Endothelial cell of umbilical vein (primary cell): ENCODE results near the gene EHMT1. TPM values are rescaled to one million over a fixed set of nuclear protein-coding genes. Genes with fewer than 3 reads are reported as not detected.

ENCODE experiments used
- BruUV-seq: library from RNA; stranded (reverse); fragments of 400-500 nt; replicated peaks from 2 replicates; lab custom pipeline; 2021; lab: Mats Ljungman, UMichigan
- CTCF ChIA-PET: fragments of 300-600, 350-600 bp; sonication (Branson Sonifier 250); formaldehyde crosslinking; loops from one replicate; lab custom pipeline; 2021; ENCODE audit warnings: antibody characterized with exemption, inconsistent platforms; lab: Charles Lee
- POLR2A ChIA-PET: fragments of 300-600, 350-600 bp; sonication (Branson Sonifier 250); formaldehyde crosslinking; loops from one replicate; lab custom pipeline; 2021; ENCODE audit warnings: antibody characterized with exemption, inconsistent platforms; lab: Charles Lee
- DNase-seq: peaks from one replicate; pipeline ENCODE4 v3.0.0-alpha.2; 2011; ENCODE audit warnings: low read depth, low spot score
- FAIRE-seq: peaks from 2 replicates; lab custom pipeline; 2011; peaks lifted over from hg19 to GRCh38; lab: Jason Lieb, UNC
- H2AFZ ChIP-seq: 2 replicates; pipeline ENCODE4 v1.6.0; 2012; ENCODE audit warnings: low read depth, low read length, control low read depth, inconsistent platforms
- H3K27ac ChIP-seq: 2 replicates; pipeline ENCODE4 v1.5.1; 2011; ENCODE audit warnings: low read depth, mild to moderate bottlenecking, control low read depth, low read length, moderate library complexity; ENCODE audit not compliant: insufficient read depth
- H3K27me3 ChIP-seq, 2 experiments: 2 replicates each; pipeline versions ENCODE4 v1.6.0 to v1.6.1; 2011; ENCODE audit warnings: low read length in 2 of 2, mixed read lengths in 1 of 2; ENCODE audit not compliant: control insufficient read depth in 2 of 2, insufficient read depth in 2 of 2
- H3K36me3 ChIP-seq, 2 experiments: 2 replicates in 1 of 2; 3 replicates in 1 of 2; pipeline ENCODE4 v1.5.1; 2011; ENCODE audit warnings: low read length in 2 of 2, mild to moderate bottlenecking in 1 of 2, moderate library complexity in 1 of 2; ENCODE audit not compliant: control insufficient read depth in 2 of 2, insufficient read depth in 2 of 2; ENCODE audit errors: extremely low read depth in 1 of 2
- H3K4me1 ChIP-seq: 3 replicates; pipeline ENCODE4 v1.5.1; 2011; ENCODE audit warnings: mild to moderate bottlenecking, low read length; ENCODE audit not compliant: control insufficient read depth, insufficient read depth; ENCODE audit errors: extremely low read depth
- H3K4me2 ChIP-seq: 2 replicates; pipeline ENCODE4 v1.6.1; 2011; ENCODE audit warnings: low read length, control low read depth, mixed read lengths; ENCODE audit not compliant: insufficient read depth
- H3K4me3 ChIP-seq, 3 experiments: fragments of 200-600 bp in 1 of 3; sonication (generic), shearing (Covaris generic) in 1 of 3; replicated peaks in 1 of 3; 2 replicates each; pipeline ENCODE4 v1.5.1; 2011 to 2016; ENCODE audit warnings: control low read depth in 3 of 3, low read length in 3 of 3, mild to moderate bottlenecking in 2 of 3, inconsistent platforms in 1 of 3, low read depth in 1 of 3, moderate library complexity in 1 of 3; ENCODE audit not compliant: insufficient read depth in 1 of 3
- H3K79me2 ChIP-seq: 2 replicates; pipeline ENCODE4 v1.6.0; 2012; ENCODE audit warnings: low read length, inconsistent platforms; ENCODE audit not compliant: control insufficient read depth, insufficient read depth
- H3K9ac ChIP-seq: replicated peaks from 2 replicates; pipeline ENCODE3; 2011; ENCODE audit warnings: low read length, control low read depth; ENCODE audit not compliant: insufficient read depth; ENCODE audit errors: extremely low read depth
- H3K9me1 ChIP-seq: replicated peaks from 3 replicates; pipeline ENCODE4 v1.6.0; 2011; ENCODE audit warnings: mild to moderate bottlenecking, low read length; ENCODE audit not compliant: control insufficient read depth, insufficient read depth; ENCODE audit errors: extremely low read depth
- H3K9me3 ChIP-seq: replicated peaks from 2 replicates; pipeline ENCODE4 v1.5.1; 2012; ENCODE audit warnings: low read length, inconsistent platforms; ENCODE audit not compliant: control insufficient read depth, insufficient read depth
- H4K20me1 ChIP-seq: replicated peaks from 2 replicates; pipeline ENCODE3; 2011; ENCODE audit warnings: mild to moderate bottlenecking, low read length; ENCODE audit not compliant: control insufficient read depth, insufficient read depth; ENCODE audit errors: extremely low read depth
- EZH2 ChIP-seq: IDR thresholded peaks from 2 replicates; pipeline ENCODE4 v1.6.1; 2012; ENCODE audit warnings: borderline replicate concordance, low read depth, mild to moderate bottlenecking, moderate library complexity, low read length, inconsistent platforms; ENCODE audit not compliant: severe bottlenecking
- FOS ChIP-seq: IDR thresholded peaks from 2 replicates; pipeline ENCODE4 v1.6.1; 2011; ENCODE audit warnings: mild to moderate bottlenecking, low read length, moderate library complexity, borderline replicate concordance; ENCODE audit not compliant: insufficient read depth
- GATA2 ChIP-seq: IDR thresholded peaks from 2 replicates; pipeline ENCODE4 v1.7.0; 2011; ENCODE audit warnings: low read depth, mild to moderate bottlenecking, moderate library complexity, mixed read lengths, low read length; ENCODE audit not compliant: insufficient read length, insufficient read depth
- JUN ChIP-seq: IDR thresholded peaks from 2 replicates; pipeline ENCODE4 v1.6.1; 2011; ENCODE audit warnings: borderline replicate concordance, low read depth; ENCODE audit not compliant: insufficient read length, insufficient read depth
- MYC ChIP-seq: IDR thresholded peaks from one replicate; pipeline ENCODE4 v1.6.1; 2011; ENCODE audit warnings: mild to moderate bottlenecking, low read depth, low read length
- POLR2A ChIP-seq: IDR thresholded peaks from 2 replicates; pipeline ENCODE4 v1.6.1; 2012; ENCODE audit warnings: low read depth, mild to moderate bottlenecking, control low read depth, low read length
- dilution Hi-C: fragments of 300-500 bp; cut with MboI; formaldehyde crosslinking; loops from one replicate; pipeline ENCODE4 v1.15.0; 2019; ENCODE audit warnings: low sequenced_read_pairs; ENCODE audit not compliant: extremely low pct_ligation_motif_present
- intact Hi-C: fragments of 100-400 bp; cut with micrococcal nuclease; formaldehyde crosslinking; loops from one replicate; pipeline ENCODE4 v1.10.0; 2022
- polyA plus RNA-seq, 4 experiments: library from polyadenylated mRNA; depleted of rRNA in 3 of 4; stranded (reverse) in 3 of 4; unstranded in 1 of 4; fragments of >200 nt; gene quantifications; 2 replicates each; pipeline versions ENCODE4 v1.2.1 to v1.2.3, GENCODE V29; 2011 to 2012; ENCODE audit warnings: missing spikeins in 1 of 4
- total RNA-seq: library from RNA; stranded (reverse); gene quantifications from 2 replicates; pipeline ENCODE4 v1.2.3, GENCODE V29; 2021
- TF ChIP-seq, protein P1 (sequence below): IDR thresholded peaks from 2 replicates; pipeline ENCODE4 v1.6.1; 2011; ENCODE audit not compliant: insufficient read depth, insufficient read length
- TF ChIP-seq, protein P2 (sequence below), 2 donors: IDR thresholded peaks; 1 replicate in 1 of 2; 2 replicates in 1 of 2; pipeline ENCODE4 v1.5.1; 2011; ENCODE audit warnings: low read length in 2 of 2, mild to moderate bottlenecking in 2 of 2, moderate library complexity in 2 of 2, control low read depth in 1 of 2, inconsistent platforms in 1 of 2, low read depth in 1 of 2; ENCODE audit not compliant: insufficient read depth in 1 of 2; ENCODE audit errors: extremely low read depth in 1 of 2

EHMT1 gene
- total and polyA plus RNA-seq, 2 donors (not counting 3 experiments of a cell fraction or from before 2014, with no cell fraction given), result 48.2 to 104 TPM

DNA sequence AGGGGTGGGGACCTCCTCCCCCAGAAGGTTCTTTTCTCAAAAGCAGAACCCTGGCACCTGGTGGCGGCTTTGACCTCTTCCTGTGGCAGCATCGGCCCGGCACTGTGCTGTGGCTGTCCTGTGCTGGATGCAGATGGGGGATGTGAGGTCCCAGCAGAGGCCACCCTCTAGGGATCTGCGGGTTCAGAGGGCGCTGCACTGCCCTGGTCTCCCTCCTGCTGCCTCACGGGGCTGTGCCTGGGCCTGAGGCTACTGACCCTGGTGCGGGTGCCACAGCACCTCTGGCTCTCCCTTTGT, 182.2 kb downstream of the EHMT1 start:
- H3K79me2 ChIP-seq, result no peaks in the 10 kb centered on the region
- H3K9ac ChIP-seq, result no peak overlapping the region
- TF ChIP-seq JUN, result no peak
- no peak for TF ChIP-seq EZH2
- TF ChIP-seq, protein P1, sequence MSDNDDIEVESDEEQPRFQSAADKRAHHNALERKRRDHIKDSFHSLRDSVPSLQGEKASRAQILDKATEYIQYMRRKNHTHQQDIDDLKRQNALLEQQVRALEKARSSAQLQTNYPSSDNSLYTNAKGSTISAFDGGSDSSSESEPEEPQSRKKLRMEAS, result no peak
- no peak for TF ChIP-seq FOS
- TF ChIP-seq GATA2, result no peak
- no peak for TF ChIP-seq MYC
- no peak for TF ChIP-seq POLR2A
- TF ChIP-seq, protein P2, sequence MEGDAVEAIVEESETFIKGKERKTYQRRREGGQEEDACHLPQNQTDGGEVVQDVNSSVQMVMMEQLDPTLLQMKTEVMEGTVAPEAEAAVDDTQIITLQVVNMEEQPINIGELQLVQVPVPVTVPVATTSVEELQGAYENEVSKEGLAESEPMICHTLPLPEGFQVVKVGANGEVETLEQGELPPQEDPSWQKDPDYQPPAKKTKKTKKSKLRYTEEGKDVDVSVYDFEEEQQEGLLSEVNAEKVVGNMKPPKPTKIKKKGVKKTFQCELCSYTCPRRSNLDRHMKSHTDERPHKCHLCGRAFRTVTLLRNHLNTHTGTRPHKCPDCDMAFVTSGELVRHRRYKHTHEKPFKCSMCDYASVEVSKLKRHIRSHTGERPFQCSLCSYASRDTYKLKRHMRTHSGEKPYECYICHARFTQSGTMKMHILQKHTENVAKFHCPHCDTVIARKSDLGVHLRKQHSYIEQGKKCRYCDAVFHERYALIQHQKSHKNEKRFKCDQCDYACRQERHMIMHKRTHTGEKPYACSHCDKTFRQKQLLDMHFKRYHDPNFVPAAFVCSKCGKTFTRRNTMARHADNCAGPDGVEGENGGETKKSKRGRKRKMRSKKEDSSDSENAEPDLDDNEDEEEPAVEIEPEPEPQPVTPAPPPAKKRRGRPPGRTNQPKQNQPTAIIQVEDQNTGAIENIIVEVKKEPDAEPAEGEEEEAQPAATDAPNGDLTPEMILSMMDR (IDR thresholded peaks at IDR 0.05; ENCODE audit: extremely low read depth in 1 of 2, insufficient read depth in 1 of 2, low read depth in 1 of 2, low read length in 2 of 2), result no peak
- BruUV-seq, result no TSS peak
- H3K9me1 ChIP-seq, result no peaks in the 10 kb centered on the region
- no peaks in the 10 kb centered on the region for H4K20me1 ChIP-seq
- ChIA-PET CTCF (no interaction called here), POLR2A (no interaction called here)
- no peak overlapping the region for H3K27ac ChIP-seq
- FAIRE-seq, result no peak
- H3K9me3 ChIP-seq, result no peaks in the 10 kb centered on the region
- H3K36me3 ChIP-seq, result peaks cover 0 to 58% of the 10 kb centered on the region in 2 experiments
- dilution Hi-C loops (no loop called here), intact Hi-C loops (no loop called here)
- no peak for DNase-seq
- H3K4me1 ChIP-seq, result no peaks in the 10 kb centered on the region
- H3K27me3 ChIP-seq, result no peaks in the 10 kb centered on the region
- H3K4me2 ChIP-seq, result no peak overlapping the region
- no peak overlapping the region for H2AFZ ChIP-seq
- no peak overlapping the region for H3K4me3 ChIP-seq
